Stimulated activated CD8-positive, alpha-beta memory T cell treated with anti-CD3 and anti-CD28 coated beads, Interleukin-7, amount 100 ng/mL, for 24 hours (primary cell): ENCODE measurements around the gene SNAI3.

Experiments used
- DNase-seq: peaks from one replicate; pipeline ENCODE4 v3.0.0-alpha.2; 2020; ENCODE audit warnings: low read depth

The SNAI3 gene

DNA sequence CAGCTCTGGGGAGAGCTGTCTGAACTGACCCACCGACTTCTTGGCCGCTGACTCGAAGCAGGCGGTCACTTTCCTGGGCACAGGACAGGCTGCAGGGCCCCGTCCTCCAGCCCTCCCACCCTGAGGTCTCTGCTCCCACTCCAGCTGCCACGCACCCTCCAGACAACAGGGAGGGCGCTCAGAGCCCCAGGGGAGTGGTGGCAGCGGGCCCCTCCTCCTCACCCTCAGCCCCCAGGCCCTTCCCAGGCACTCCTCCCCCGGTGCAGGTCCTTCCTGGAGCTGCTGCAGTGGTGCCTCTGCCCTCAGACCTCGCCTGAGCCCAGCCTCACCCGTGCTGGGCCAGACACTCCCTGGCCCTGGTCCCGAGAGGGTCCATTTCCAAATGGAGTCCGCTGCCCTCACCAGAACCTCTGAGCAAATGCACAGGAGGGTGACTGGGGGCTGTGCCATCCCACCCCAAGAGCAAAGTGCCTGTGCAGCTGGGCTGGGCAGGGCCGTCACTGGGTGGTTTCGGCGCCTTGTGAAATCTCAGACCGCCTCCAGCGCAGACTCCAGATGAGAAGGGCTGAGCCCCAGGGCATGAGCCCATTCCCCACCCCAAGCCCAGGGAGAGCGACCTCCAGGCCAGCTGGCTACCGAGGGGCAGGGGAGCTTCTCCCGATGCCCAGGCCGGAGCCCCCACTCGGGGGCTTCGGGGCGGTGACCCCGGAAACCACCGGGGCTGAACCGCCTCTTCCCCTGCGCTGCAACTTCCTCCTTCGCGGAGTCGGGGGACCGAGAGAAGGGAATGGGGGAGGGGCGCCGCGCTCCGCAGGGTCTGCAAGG, 36.2 kb downstream of the SNAI3 start:
- no peak for DNase-seq

DNA sequence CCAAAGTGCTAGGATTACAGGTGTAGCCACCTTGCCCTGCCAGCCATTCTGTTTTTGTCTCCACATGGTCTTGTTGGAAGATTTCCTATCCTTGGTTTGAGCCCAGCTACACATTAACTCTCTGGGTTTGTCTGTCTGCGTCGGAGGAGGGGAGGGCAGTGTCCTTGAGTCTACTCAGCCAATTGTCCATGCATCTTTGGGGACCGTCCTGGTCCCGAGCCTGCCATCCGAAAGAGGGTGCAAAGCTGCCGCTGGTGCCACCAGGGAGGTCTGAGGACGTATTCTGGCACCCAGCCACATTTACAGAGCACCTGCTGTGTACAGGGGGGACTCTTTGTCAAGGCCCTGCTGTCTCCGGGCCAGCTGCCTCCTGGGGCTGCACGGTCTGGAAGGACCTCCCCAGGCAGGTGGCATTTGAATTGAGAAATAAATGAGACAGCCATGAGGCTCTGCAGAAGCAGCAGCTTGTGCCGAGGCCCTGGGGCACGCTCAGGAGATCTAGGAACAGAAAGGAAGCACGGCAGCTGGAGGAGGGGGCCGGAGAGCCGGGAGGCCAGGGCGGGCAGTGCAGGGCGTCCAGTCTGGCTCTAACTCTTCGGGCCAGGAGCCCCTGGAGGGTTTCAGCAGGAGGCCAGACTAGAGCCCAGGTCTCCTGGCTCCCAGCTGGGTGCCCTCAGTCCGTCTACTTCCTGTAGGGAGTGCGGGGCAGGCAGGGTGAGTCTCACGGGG, 36.9 kb downstream of the SNAI3 start:
- DNase-seq = no peak

DNA sequence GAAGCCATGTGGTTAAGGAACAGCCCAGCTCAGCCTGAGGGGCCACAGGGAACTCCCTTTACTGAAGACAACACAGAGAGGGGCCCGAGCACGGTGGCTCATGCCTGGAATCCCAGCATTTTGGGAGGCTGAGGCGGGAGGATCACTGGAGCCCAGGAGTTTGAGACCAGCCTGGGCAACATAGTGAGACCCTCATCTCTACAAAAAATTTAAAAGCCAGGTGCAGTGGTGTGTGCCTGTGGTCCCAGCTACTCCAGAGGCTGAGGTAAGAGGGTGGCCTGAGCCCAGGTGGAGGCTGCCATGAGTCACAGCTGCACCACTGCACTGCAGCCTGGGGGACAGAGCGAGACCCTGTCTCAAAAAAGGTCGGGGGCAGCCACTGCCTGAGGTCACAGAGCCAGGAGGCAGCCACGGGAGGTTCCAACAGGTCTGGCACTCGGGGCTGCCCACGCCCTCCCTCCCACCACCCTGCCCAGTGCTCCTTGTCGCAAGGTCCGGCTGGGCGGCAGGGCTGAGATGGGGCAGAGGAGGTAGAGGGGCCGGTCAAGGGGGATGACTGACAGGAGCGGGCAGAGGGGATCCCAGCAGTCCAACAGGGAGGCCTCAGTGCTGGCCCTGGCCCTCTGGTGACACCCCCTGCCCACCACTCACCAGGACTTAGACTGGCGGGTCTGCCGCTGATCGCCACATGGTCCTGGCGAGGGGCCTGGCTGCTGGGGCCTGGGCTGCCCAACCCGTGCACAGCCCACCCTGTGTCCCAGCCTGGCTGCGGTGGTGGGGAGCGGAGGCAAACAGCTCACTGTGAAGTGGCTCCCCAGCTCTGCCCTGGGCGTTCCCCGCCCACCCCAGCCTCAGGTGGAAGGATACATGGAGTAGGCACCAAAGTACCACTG, 38.9 kb downstream of the SNAI3 start:
- DNase-seq = no peak

DNA sequence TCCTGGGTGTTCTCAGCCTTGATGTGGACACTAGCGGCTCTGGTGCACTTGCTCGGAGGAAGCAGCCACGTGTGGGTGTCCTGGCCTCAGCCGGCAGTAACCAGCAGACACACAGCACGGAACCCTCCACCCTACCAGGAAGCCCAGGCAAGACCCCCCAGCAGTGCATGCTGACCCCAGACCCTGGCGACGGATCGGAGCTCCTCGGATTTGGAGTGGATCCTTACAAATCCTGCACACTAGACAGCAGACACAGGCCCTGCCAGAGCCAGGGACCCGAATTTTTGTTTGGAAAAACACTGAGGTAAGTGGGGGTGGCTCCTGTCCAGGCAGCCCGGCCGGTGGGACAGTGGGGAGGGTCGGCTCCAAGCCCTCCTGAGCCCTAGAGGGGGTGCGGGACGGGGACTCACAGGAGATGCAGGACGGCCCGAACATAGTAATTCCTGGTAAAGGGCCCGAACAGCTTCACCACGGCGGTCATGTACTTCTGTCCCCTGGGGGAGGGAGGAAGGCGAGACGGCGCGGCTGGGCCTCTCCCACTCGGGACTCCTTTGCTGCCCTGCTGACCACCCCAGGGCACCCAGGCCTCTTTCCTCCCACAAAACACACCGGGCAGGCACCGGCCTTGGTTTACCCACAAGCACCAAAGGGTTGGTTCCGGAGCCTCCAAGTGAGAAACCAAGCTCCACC, 39.8 kb downstream of the SNAI3 start:
- DNase-seq = no peak

DNA sequence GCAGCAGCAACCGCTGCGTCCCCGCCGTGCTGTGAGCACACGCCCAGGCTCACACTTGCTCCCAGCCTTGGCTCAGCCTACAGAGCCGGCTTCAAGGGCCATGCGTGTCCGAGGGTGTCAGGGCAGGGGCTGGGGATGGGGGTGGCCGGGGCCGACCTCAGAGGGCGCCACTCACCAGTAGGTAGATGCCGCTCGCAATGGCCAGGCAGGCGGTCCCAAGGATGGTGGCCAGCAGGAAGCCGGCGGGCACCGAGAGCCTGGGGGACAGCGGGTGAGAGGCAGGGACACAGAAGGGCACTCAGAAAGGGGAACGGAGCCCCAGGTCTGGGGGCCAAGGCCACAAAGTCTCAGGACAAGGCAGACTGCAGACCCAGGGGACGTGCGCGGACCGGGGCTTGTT, 40.4 kb downstream of the SNAI3 start:
- DNase-seq = no peak

DNA sequence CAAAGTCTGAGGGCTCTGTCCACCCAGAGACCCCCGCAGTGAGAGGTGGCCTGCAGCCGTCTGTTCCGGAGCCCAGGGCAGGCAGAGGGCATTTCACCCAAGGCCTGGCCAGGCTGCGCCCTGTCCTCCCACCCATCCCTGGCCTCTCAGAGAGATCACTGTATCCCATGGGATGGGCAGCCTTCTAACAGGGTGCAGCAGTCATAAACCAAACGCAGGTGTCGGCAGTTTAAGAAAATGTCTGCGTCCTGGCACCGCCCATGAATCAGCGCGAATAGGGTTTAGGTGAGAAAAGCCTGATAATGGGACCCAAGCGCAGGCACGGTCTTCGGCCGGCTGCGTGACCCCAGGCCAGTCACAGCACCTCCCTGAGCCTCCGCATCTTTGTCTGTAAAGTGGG, 40.9 kb downstream of the SNAI3 start:
- no peak for DNase-seq

DNA sequence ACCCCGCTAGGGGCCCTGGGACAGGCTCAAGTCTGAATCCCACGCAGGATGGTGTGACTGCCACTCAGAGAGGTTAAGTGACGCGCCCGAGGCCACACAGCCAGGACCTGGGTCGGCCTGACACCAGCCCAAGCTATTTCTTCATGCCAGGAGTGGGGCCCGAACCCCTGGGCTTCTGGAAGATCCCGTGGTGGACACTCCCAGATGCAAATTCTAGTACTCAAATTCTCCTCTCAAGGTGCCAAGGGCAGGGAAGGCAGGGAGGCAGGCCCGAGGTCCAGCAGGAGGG, 42.7 kb downstream of the SNAI3 start:
- DNase-seq = no peak

DNA sequence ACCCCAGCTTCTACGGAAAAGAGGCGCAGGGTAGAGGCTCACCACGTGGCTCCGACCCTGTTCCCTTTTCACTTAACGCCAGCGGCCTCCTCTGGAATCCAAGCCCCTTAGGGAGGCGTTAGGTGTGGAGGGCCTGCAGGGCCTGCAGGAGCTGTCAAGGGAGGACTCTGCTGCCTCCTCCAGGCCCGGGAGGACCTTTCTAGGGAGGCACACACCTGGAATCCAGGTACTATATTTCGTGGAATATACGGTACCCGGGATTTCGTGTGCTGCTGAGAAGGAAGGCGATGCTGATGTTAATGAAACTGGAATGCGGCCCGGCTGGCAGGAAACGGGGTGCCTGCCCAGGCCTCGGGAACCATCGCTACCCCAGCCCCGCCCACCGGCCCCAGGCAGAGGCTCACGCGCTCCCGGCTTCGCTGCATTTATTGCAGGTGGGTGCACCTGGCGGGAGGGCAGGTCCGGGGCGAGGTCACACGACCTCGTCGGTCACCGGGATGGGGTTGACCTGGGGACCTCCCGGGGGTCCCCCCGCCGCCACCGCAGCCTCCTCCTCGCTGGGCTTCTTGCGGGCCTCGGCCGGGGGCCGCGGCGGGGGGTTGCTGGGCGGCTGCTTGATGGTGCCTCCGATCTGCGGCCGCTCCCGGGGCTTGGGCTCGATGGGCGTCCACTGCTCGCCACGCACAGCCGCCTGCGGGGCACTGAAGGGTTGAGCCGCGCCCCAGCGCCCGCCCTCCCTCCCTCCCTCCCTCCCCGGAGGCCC, 43.2 kb downstream of the SNAI3 start:
- DNase-seq = no peak

DNA sequence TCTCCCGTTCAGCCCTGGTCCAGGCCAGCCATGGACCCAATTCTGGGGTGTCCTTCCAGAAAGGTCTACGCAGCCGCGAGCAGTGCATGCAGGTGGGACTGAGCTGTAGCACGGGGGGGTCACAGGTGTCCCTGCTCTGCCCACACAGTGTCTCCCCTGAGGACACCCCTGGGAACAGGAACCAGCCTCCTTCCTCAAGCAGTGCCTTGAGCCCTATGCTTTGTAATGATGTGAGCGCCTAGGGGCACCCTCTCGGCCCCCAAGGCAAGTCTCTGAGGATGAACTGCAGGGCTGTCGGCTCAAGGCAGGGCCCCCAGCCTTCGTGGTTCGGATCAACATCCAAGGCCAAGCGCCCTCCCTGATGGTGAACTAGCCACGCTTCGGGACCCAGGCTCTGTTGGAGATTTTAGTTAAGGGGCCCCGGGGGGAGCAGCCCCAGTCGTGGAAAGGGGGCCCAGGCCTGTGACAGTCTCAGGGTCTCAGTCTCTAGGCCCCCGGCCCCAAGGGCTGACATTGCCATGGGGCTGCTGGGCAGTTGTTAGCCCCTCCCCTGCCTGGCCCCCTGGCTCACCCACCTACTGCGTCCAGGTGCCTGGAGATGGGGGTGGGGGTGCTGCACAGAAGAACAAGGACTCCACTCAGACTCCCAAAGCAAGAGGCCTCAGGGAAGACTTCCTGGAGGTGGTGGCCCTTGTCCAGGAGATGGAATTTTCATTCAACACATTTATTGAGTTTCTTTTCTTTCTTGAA, 45.6 kb downstream of the SNAI3 start:
- DNase-seq = no peak

DNA sequence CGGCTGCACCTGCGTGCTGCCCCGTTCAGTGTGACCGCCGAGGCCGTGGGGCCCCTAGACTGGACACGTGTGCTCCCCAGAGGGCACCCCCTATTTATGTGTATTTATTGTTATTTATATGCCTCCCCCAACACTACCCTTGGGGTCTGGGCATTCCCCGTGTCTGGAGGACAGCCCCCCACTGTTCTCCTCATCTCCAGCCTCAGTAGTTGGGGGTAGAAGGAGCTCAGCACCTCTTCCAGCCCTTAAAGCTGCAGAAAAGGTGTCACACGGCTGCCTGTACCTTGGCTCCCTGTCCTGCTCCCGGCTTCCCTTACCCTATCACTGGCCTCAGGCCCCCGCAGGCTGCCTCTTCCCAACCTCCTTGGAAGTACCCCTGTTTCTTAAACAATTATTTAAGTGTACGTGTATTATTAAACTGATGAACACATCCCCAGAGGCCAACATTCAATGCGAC, 46.2 kb downstream of the SNAI3 start:
- no peak for DNase-seq

DNA sequence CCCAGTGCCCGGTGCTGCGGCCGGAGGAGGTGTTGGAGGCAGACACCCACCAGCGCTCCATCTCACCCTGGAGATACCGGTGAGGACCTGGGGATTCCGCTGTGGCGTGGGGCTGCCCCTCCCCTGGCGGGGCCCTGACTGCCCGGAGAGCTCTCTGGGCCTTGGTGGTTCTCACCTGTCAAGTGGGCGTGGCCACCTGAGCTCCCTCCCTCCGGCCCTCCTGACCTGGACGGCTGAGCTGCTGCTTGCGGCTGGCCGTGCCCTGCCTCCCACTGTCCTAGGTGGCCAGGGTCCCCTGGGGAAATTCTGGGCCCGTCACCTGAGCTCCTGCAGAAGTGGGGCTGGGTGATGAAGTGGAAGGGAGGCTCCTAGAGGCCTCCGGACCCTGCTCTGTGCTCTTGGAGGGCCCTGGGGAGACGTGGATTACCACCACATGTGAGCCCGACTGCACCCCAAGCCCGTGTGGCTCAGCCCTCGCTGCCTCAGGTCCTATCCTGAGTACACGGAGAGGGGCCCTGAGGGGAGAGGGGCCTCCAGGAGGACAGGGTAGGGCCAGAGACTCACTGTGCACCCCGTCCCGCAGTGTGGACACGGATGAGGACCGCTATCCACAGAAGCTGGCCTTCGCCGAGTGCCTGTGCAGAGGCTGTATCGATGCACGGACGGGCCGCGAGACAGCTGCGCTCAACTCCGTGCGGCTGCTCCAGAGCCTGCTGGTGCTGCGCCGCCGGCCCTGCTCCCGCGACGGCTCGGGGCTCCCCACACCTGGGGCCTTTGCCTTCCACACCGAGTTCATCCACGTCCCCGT, 46.9 kb downstream of the SNAI3 start:
- no peak for DNase-seq

DNA sequence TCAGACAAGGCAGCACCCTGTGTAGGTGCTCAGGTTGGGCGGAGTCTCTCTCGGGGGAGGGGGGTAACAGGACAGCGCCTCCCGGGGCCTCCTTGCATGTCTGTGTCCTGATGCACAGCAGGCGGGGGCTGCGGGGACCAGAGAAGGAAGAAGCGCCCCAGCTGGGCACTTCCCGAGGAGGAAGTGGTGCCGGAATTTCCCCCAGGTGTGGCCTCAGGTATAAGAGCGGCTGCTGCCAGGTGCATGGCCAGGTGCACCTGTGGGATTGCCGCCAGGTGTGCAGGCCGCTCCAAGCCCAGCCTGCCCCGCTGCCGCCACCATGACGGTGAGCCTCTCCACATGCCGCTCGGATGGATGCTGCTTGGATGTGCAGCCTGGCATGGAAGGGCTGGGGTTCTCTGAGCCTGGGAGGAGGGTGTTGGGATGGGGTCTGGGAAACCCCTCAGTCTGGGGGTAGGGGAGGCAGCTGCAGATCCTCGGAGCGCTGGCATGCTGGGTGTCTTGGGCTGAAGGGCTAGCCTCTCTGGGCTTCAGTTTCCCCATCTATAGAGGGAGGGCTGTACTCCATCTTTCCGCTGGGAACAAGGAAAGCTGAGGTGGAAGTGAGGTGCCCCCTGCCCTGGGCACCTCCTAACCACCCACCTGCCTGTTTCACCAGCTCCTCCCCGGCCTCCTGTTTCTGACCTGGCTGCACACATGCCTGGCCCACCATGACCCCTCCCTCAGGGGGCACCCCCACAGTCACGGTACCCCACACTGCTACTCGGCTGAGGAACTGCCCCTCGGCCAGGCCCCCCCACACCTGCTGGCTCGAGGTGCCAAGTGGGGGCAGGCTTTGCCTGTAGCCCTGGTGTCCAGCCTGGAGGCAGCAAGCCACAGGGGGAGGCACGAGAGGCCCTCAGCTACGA, 47.7 kb downstream of the SNAI3 start, which contains the start of gene IL17C:
Gene IL17C, plus strand, starts transcription at position 250 of the 908 bp plus-strand sequence. Its CDS starts 70 bp downstream, at position 320.
- DNase-seq = no peak

DNA sequence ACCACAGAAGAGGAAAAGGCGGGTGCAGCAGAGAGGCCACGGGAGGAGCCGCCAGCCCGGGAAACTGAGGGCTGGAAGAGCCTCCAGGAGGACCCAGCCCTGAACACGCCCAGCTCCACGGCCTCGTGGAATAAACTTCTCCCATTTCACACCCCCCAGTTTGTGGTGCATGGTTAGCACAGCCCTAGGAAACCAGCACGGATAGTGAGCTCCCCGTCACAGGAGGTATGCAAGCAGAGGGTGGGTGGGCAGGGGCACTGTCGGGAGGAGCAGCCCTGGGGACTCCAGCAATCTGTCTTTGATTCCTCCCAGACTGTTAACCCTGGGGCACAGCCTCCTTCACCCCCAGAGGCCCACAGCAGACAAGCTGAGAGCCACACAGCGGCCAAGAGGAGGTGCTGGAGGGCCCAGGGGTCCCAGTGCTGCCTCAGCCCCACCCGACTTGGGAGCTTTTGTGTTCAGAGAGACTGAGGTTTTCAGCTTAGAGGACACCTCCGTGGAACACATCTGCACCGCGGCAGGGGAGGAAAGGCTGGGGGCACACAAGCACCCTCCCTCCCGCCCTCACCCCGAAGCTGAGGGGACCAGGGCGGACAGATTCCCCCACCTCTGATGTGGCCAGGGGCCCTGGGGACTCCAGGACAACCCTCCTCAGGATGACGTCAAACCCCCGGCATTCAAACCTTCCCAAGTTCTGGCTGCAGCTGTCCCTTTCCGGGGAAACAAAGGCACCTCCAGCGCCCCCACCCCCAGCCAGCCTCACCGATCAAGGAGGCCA, 49.6 kb downstream of the SNAI3 start:
- no peak for DNase-seq

DNA sequence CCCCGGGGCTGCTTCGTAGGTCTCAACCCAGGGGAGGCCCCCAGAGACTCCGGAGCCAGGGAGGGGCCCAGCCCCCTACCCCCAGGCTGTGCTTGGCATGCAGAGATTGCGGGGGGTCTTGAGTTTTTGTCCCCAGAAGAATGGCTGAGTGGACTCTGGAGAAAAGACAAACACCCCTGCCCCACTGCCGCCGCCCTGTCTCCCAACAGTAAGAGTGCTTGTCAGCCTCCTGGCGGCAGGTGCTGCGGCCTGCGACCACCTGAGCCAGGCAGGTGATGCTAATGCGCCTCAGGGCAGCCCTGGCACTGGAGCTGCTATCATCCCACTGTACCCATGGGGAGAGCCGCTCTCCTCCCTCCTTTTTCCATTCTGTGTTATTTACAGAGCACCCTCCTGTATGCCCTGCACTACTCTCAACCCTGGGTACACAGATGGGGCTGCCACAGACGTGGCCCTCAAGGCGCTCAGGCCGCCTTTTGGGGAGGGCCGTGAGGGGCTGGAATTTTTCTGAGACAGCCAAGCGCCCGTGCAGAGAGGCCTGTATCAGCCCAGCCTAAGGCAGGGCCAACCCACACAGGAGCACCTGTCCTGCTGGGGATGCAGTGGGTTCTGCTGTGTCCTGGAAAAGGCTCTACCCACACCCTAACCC, 50.5 kb downstream of the SNAI3 start:
- DNase-seq = no peak

DNA sequence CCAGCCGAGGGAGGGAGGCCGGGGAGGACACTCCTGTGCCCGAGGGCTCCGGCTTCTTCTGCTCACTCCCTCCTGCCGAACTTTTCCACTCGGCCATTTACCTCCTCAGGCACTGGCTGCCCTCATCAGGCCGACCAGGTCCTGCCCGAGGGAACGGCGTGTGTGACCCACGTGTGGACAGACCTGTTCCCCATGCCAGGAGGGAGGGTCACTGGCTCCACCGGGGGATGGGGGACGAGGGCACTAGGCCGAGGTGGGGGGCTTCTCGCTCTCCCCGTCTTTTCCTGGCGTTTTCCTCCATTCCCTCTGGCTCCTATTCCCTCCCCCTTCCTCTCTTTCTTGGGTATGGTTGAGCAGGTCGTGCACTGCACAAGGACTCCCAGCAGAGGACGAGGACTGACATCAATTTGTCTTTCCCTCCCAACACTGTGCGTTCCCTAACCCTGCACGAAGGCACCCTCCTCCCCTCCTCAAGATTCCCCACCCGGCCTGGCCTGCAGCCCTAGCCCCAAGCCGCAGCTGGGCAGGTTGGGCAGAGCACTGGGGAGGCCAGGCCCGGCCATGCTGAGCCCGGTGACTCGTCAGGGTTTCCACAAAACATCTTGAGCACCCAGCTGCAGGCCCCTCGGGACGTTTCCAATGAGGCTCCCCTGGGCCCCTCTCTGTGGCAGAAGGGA, 51.2 kb downstream of the SNAI3 start:
- no peak for DNase-seq

DNA sequence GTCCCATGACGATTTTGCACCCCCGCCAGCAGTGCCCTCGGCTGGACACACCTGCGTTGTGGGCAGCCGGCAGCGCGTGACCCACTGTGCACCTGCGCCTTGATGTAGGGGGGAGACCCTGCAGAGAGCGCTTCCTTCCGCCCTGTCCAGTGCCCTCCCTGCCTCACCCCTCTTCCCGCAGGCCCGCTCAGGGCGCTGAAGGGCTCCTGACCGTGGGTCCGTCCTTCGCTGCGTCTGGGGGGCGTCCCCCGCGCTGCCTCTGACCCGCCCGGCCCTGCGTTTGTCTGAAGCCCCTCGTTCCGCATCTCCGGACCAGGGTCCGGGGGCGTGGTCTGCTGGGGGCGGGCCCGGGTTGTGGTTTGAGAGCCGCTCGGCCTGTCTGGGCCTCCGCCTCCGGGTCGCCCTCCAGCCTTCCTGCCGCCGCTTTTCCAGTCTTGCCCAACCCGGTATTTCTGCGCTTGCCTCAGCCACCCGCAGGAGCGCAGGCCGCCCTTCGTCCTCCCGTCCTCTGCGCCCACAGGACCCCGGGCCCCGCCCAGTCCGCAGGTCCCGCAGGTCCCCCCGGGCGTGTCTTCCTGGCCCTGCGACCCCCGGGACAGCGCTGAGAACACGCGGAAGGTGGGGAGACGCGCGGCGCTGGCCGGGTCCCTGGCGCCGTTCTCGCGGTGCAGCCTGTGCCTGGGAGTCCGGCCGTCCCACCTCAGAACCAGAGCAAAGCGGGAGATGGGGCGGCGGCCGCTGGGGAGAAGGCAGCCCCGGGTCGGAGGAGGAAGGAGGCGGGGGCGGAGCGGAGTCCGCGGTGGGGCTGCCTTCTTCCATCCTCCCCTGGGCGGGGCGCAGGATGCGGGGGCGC, 51.9 kb downstream of the SNAI3 start:
- DNase-seq = no peak
